CD14-positive monocyte (primary cell): Measurements from ENCODE around the gene NLN. TPM values are rescaled to one million over a fixed set of nuclear protein-coding genes. Genes with fewer than 3 reads are reported as not detected.

Source experiments
- DNase-seq, 3 donors: peaks; one replicate each; pipeline ENCODE4 v3.0.0-alpha.2; 2011 to 2022
- H2AFZ ChIP-seq: 2 replicates; pipeline ENCODE4 v1.6.0; 2012; ENCODE audit warnings: mild to moderate bottlenecking, low read depth, low read length, inconsistent platforms; ENCODE audit not compliant: insufficient read depth, poor library complexity, severe bottlenecking
- H3K27ac ChIP-seq, 2 donors: 1 replicate in 1 of 2; 2 replicates in 1 of 2; pipeline ENCODE4 v1.5.1; 2012 to 2013; ENCODE audit warnings: low read length in 2 of 2, control low read depth in 1 of 2, inconsistent platforms in 1 of 2, low read depth in 1 of 2, mild to moderate bottlenecking in 1 of 2
- H3K27me3 ChIP-seq, 2 donors: one replicate each; pipeline versions ENCODE4 v1.6.0 to v1.6.1; 2011 to 2013; ENCODE audit warnings: low read length in 2 of 2; ENCODE audit not compliant: control insufficient read depth in 2 of 2, insufficient read depth in 2 of 2
- H3K36me3 ChIP-seq, 2 donors: replicated peaks in 1 of 2; 1 replicate in 1 of 2; 2 replicates in 1 of 2; pipeline versions ENCODE4 v1.5.1 to v1.6.1; 2012 to 2013; ENCODE audit warnings: low read length in 2 of 2, control low read depth in 1 of 2, inconsistent platforms in 1 of 2, mild to moderate bottlenecking in 1 of 2; ENCODE audit not compliant: insufficient read depth in 2 of 2, control insufficient read depth in 1 of 2
- H3K4me1 ChIP-seq, 2 donors: 1 replicate in 1 of 2; 2 replicates in 1 of 2; pipeline versions ENCODE4 v1.5.1 to v1.6.1; 2012 to 2013; ENCODE audit warnings: low read length in 2 of 2, control low read depth in 1 of 2, inconsistent platforms in 1 of 2, mild to moderate bottlenecking in 1 of 2, moderate library complexity in 1 of 2; ENCODE audit not compliant: insufficient read depth in 2 of 2, control insufficient read depth in 1 of 2
- H3K4me2 ChIP-seq: replicated peaks from 2 replicates; pipeline ENCODE3; 2012; ENCODE audit warnings: low read length, moderate library complexity, mild to moderate bottlenecking; ENCODE audit not compliant: poor library complexity, severe bottlenecking; ENCODE audit errors: extremely low read depth
- H3K4me3 ChIP-seq, 3 experiments: fragments of 200-600 bp in 1 of 3; sonication (generic) in 1 of 3; replicated peaks in 1 of 3; 1 replicate in 2 of 3; 2 replicates in 1 of 3; pipeline ENCODE4 v1.5.1; 2011 to 2013; ENCODE audit warnings: low read length in 3 of 3, mild to moderate bottlenecking in 3 of 3, control low read depth in 2 of 3, low read depth in 2 of 3, inconsistent platforms in 1 of 3, moderate library complexity in 1 of 3
- H3K79me2 ChIP-seq: 2 replicates; pipeline ENCODE4 v1.6.0; 2012; ENCODE audit warnings: mild to moderate bottlenecking, control low read depth, inconsistent platforms, low read length, moderate library complexity; ENCODE audit not compliant: insufficient read depth
- H3K9ac ChIP-seq: 2 replicates; pipeline ENCODE4 v1.6.0; 2017; ENCODE audit warnings: low read length, mild to moderate bottlenecking; ENCODE audit not compliant: insufficient read depth, poor library complexity, severe bottlenecking
- H3K9me3 ChIP-seq, 2 donors: replicated peaks in 1 of 2; 1 replicate in 1 of 2; 2 replicates in 1 of 2; pipeline versions ENCODE4 v1.5.1 to v1.6.1; 2012 to 2013; ENCODE audit warnings: low read length in 2 of 2, control low read depth in 1 of 2; ENCODE audit not compliant: control insufficient read depth in 1 of 2, insufficient read depth in 1 of 2
- H4K20me1 ChIP-seq: 2 replicates; pipeline ENCODE4 v1.6.0; 2012; ENCODE audit warnings: mild to moderate bottlenecking, low read length, control low read depth, moderate library complexity; ENCODE audit not compliant: insufficient read depth
- H3K27ac Mint-ChIP-seq, 7 donors: one replicate each; pipeline ENCODE4 v1.8.0; 2020; ENCODE audit warnings: mild to moderate bottlenecking in 7 of 7, mixed read lengths in 7 of 7, moderate library complexity in 6 of 7, inconsistent platforms in 2 of 7
- H3K27me3 Mint-ChIP-seq, 3 donors: one replicate each; pipeline ENCODE4 v1.8.0; 2021 to 2022; ENCODE audit warnings: low read depth in 3 of 3, mild to moderate bottlenecking in 3 of 3, mixed read lengths in 3 of 3, moderate library complexity in 3 of 3, inconsistent platforms in 1 of 3
- H3K36me3 Mint-ChIP-seq, 2 donors: one replicate each; pipeline ENCODE4 v1.8.0; 2020; ENCODE audit warnings: mixed read lengths in 2 of 2, inconsistent platforms in 1 of 2, mild to moderate bottlenecking in 1 of 2
- H3K4me1 Mint-ChIP-seq: one replicate; pipeline ENCODE4 v1.8.0; 2020; ENCODE audit warnings: mild to moderate bottlenecking, mixed read lengths
- H3K4me3 Mint-ChIP-seq, 2 donors: one replicate each; pipeline ENCODE4 v1.8.0; 2020; ENCODE audit warnings: mild to moderate bottlenecking in 2 of 2, mixed read lengths in 2 of 2, moderate library complexity in 1 of 2
- H3K9me3 Mint-ChIP-seq, 7 donors: one replicate each; pipeline ENCODE4 v1.8.0; 2020 to 2022; ENCODE audit warnings: mixed read lengths in 7 of 7, mild to moderate bottlenecking in 6 of 7, moderate library complexity in 6 of 7, inconsistent platforms in 2 of 7
- CTCF ChIP-seq: fragments of 200-600 bp; IDR thresholded peaks from one replicate; pipeline ENCODE4 v1.8.0; 2022; ENCODE audit warnings: antibody characterized with exemption, mild to moderate bottlenecking
- WGBS: methylation state at CpG from one replicate; pipeline ENCODE4 v1.1.5; 2013; ENCODE audit warnings: missing lambda C conversion rate; ENCODE audit not compliant: insufficient coverage; 5-methylcytosine and 5-hydroxymethylcytosine counted together
- intact Hi-C, 2 donors: fragments of 100-400 bp; cut with micrococcal nuclease; formaldehyde crosslinking; loops; one replicate each; pipeline versions ENCODE4 v1.15.0 to v1.15.1; 2023
- polyA minus RNA-seq: library from RNA; depleted of rRNA, polyadenylated mRNA; stranded (reverse); fragments of >200 nt; gene quantifications from 2 replicates; pipeline ENCODE4 v1.2.3, GENCODE V29; 2012
- polyA plus RNA-seq, 3 donors: library from polyadenylated mRNA; depleted of rRNA in 1 of 3; unstranded in 2 of 3; stranded (reverse) in 1 of 3; fragments of 300-500 nt in 2 of 3; fragments of >200 nt in 1 of 3; fragmentation: Illumina TruSeq in 2 of 3; gene quantifications; 1 replicate in 2 of 3; 2 replicates in 1 of 3; pipeline ENCODE4 v1.2.3, GENCODE V29; 2012 to 2021
- total RNA-seq, 12 experiments: library from RNA in 1 of 12; stranded (reverse) in 1 of 12; fragments of 120-200 nt in 1 of 12; gene quantifications; one replicate each; pipeline ENCODE4 v1.2.4 and lab custom pipeline; 2013 to 2026; ENCODE audit warnings: mixed read lengths in 6 of 12, inconsistent platforms in 1 of 12

The NLN gene
- 23.4 TPM for total RNA-seq (2013)
- 10 to 100 TPM in 2 of 3 donors, 1 to 10 TPM in 1; 8.7 to 39.2 (median 17.7) TPM for polyA plus RNA-seq
- polyA minus RNA-seq = 8.2 and 14.2 TPM in 2 replicates
- total RNA-seq (lab: John Stamatoyannopoulos, UW) = 10.5 to 79.2 (median 31.6) reads per million in 11 experiments

DNA sequence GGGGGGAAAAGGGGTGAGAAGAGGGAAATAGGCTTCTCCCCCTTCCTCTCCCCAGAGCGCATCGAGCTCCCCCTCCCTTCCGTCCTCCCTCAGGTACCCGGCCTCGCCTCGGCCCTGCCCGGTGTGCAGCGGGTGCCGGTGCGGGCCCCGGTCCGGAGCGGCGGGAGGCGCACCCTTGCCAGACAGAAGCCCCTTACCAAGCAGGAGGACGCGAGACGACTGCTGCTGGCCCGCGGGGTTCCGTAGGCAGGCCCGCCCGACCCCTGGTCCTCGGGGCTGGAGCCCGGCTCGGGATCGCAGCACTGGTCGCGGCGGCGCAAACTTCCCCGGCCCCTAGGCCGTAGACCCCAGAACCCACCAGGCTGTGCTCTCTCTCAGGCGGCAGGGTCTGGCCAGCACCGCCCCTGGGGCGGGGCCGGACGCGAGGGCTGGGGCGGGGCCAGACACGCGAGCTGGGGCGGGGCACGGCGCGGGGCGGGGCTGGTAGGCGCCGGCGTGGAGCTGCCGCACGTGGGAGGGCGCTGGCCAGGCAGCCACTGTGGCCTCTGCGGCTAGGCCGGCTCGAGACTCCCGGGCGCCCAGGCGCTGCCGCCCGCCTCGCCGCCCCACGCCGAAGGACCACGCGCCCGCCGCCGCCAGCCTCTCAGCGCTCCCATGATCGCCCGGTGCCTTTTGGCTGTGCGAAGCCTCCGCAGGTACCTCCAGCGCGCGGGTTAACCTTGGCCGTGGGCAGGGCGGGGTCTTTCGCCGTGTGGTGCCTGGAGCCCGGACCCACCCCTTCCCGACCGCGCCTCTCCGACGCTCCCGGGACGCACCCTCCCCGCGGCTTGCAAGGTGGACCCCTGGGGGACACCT, at the start of gene NLN, which contains the start of gene SGTB:
Gene NLN, plus strand, starts transcription at position 486 of the 855 bp plus-strand sequence. Its CDS starts 169 bp downstream, at position 655.
Gene SGTB, minus strand, starts transcription at position 390 of the 855 bp plus-strand sequence. CDS start 1,302 bp downstream, outside the sequence.
- H4K20me1 ChIP-seq = peaks cover 21% of the 10 kb centered on the region
- H2AFZ ChIP-seq = peak within 1 kb of the TSS; percentile 88
- no peaks in the 10 kb centered on the region for H3K27me3 Mint-ChIP-seq
- H3K36me3 ChIP-seq = peaks cover 9 to 24% of the 10 kb centered on the region in 2 donors
- peak within 1 kb of the TSS; percentile 96 for H3K4me2 ChIP-seq
- H3K36me3 Mint-ChIP-seq = peaks cover 6 to 9% of the 10 kb centered on the region in 2 donors
- H3K4me3 Mint-ChIP-seq = peak within 1 kb of the TSS; percentile 95 to 97
- H3K4me3 ChIP-seq = peak within 1 kb of the TSS; percentile 77 to 95 (median 93)
- peak; percentile 65 to 77 (median 70) for DNase-seq
- intact Hi-C loops = loop anchor here (5.0 to 10.0 kb wide), 4 partner anchors 97 to 420 kb away; partner anchors contain the start of genes ERBIN (in 2 of the 2), TRIM23 (in 2 of the 2), SHLD3 (in 1 of the 2) and SREK1 (in 1 of the 2)
- peak within 1 kb of the TSS; percentile 86 to 95 (median 89) for H3K27ac Mint-ChIP-seq
- H3K9me3 Mint-ChIP-seq = no peaks in the 10 kb centered on the region
- no peaks in the 10 kb centered on the region for H3K9me3 ChIP-seq
- H3K79me2 ChIP-seq = peaks cover 76% of the 10 kb centered on the region
- peak within 1 kb of the TSS; percentile 89 for H3K27ac ChIP-seq
- WGBS = under 1% methylated on average over 90 of the region's 92 CpGs
- peak within 1 kb of the TSS; percentile 87 for H3K9ac ChIP-seq
- no peak for TF ChIP-seq CTCF
- H3K4me1 ChIP-seq = peaks cover 35 to 46% of the 10 kb centered on the region in 2 donors
- H3K4me1 Mint-ChIP-seq = peaks cover 42% of the 10 kb centered on the region
- H3K27me3 ChIP-seq = no peaks in the 10 kb centered on the region

DNA sequence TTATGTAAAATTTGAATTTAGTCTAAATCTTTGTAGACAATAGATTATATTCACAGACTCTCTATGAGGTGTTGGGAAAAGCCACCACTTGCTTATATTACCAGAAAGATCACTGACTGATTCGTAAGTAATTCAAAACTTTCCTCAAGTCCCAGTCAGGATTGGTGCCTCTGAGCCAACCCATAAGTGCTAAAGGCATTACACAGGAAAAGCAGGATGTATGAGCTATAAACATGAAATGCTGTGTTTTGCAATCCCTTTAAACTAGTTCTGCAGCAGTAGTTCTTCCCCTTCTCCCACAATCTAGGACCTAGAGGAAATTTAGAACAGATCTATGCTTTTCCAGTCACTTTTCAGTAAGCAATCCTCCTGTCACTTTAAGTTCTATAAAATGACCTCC, 49.2 kb upstream of the NLN start:
- Histone ChIP-seq H3K9ac (no peak overlapping the region), H3K9me3 (no peaks in the 10 kb centered on the region), H3K4me2 (peak overlapping the region; percentile 29), H3K27ac (peak overlapping the region in 1 of 2 donors; percentile 83), H3K36me3 (peaks cover 32 to 49% of the 10 kb centered on the region in 2 donors), H3K4me1 (peaks cover 38 to 51% of the 10 kb centered on the region in 2 donors), H3K27me3 (no peaks in the 10 kb centered on the region), H2AFZ (no peak overlapping the region), H4K20me1 (no peaks in the 10 kb centered on the region), H3K4me3 (no peak overlapping the region), H3K79me2 (no peaks in the 10 kb centered on the region)
- Mint-ChIP-seq H3K4me3 (no peak overlapping the region), H3K27me3 (no peaks in the 10 kb centered on the region), H3K9me3 (no peaks in the 10 kb centered on the region), H3K4me1 (peaks cover 53% of the 10 kb centered on the region), H3K36me3 (peaks cover 48 to 68% of the 10 kb centered on the region in 2 donors), H3K27ac (peak overlapping the region; percentile 51 to 89 (median 70))
- no CpG with 5 or more reads among the region's 1 CpG for WGBS
- intact Hi-C loops = no loop called here
- DNase-seq = peak in 2 of 3 donors; percentile 28 to 38
- no peak for TF ChIP-seq CTCF
